NCI-H1105 treated with DMSO at 0.1 percent for 48 hours (cell line): Measurements from ENCODE around the gene THRSP.
A peak's percentile ranks its signal among the peaks of the same experiment; 100 is the strongest.
"Not testable (repeated sequence)": the region's sequence is repeated elsewhere in the genome, so short reads cannot be mapped to it uniquely, and the experiment has no call there.

Source experiments
- DNase-seq: peaks from one replicate; lab custom pipeline; 2025; lab: John Stamatoyannopoulos, UW

THRSP gene

DNA sequence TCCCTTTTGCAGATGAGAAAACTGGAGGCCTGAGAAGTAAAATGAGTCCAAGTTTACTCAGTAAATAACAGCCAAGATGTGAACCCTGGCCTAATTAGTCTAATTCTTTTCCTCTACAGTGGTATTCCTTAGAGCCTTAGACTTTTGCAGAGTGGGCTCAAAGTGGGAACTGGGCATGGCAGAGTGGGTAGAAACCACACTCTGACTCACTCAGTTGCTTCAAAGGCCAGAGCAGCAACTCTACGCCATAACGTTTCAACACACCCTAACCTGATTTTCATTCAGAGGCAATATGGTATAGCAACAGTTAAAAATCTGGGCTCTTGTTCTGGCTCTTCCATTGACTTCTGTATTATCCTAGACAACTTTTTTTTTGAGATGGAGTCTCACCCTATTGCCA, 2.8 kb downstream of the THRSP start:
- no peak for DNase-seq

DNA sequence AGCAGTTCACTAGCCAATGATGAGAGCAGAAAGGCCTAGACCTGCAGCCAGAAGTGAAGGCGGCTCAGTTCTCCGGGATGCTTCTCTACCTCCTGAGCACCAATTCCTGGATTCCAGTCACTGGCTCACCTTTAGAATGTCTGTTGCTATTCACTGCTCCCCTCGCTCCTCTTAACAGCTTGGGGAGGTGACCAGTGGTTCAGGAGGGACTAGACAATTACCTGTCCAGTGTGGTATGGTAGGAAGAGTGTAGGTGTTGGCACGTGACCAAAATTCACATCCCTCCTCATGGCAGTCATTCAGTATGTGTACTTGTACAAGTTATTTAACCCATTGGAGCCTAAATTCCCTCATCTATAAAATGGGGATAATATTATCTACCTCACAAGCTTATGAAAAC, 4.0 kb downstream of the THRSP start:
- no peak for DNase-seq

DNA sequence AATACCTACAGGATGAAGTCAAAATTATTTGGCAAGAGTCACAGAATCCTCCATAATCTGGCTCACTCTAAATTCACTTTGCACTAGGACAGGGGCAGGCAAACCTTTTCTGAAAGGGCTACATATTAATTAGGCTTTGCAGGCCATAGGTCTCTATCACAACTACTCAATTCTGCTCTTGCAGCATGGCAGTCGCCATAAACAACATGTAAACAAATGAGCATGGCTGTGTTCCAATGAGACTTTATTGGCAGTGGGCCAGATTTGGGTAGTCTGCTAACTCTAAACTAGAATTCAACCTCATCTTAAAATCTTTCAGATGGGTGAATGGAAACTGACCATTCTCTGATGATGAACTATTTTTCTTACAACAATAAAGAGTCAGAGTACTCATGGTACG, 5.8 kb downstream of the THRSP start:
- DNase-seq, result peak; percentile 86

DNA sequence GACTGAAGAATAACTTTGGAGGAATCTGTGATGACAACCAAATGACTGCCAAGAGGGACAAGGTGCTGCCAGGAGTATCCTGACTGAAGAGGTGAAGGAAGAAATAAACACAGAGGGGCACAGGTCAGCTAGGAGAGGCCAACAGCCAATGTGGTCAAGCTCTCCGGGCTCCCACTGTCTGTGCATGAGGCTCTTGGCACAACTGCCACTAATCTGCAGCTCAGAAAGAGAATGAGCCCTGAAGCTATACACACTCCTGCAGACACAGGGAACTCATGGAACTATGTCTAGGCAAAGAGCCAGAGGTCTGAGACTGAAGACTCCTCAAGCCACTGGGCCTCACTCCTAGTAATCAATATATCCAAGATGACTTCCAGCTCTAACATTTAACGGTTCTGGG, 7.0 kb downstream of the THRSP start:
- no peak for DNase-seq

DNA sequence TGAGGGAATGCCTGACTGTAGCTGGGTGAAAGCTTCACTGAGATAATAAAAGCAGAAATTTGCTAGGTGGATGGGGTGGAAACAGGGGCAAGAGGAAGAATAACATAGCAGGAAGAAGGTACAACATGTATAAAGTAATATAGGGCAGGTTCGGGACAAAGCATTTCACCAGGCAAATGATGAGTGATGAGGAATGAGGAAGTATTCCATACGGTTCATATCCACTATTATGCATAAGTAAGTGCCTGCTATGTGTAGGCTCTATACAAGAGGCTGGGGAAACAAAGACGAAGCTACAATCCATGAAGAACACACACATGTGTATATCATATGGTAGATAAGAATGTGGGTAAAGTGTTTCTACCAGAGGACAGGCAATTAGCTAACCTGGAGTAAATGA, 8.1 kb downstream of the THRSP start:
- DNase-seq, result no peak

DNA sequence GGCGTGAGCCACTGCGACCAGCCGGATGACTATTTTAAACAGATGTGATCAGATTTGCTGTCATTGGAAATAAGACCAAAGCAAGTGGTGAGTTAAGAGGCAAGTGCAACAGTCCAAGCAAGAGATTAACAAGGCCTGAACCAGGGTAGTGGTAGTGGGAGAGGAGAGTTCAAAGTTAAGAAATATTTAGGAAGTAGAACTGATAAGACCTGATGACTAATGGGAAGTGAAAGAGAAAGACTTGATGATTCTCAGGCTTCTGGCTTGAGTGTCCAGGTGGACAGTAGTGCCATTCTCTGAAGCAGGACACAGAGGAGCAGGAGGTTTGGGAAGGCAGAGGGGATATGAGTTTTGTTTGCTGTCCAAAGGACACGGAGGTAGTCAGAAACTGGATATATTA, 8.8 kb downstream of the THRSP start:
- no peak for DNase-seq

DNA sequence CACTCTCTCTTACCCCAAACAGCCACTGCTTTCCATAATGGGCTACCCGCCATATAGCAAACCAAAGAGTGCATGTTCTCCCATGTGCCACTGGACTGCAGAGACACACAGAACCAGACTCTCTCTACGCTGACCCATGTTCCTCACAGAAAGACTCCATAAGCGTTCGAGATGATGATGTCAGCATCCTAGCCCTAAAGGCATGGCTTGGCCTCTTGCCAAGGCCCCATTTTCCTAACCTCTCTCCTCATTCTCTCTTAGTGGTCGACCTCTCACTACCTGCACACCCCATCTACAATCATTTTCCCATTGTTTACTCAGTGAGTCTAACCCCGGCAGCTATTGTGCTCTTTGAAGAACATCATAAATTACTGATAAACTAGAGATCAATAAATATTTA, 11.1 kb downstream of the THRSP start:
- peak; percentile 8 for DNase-seq

DNA sequence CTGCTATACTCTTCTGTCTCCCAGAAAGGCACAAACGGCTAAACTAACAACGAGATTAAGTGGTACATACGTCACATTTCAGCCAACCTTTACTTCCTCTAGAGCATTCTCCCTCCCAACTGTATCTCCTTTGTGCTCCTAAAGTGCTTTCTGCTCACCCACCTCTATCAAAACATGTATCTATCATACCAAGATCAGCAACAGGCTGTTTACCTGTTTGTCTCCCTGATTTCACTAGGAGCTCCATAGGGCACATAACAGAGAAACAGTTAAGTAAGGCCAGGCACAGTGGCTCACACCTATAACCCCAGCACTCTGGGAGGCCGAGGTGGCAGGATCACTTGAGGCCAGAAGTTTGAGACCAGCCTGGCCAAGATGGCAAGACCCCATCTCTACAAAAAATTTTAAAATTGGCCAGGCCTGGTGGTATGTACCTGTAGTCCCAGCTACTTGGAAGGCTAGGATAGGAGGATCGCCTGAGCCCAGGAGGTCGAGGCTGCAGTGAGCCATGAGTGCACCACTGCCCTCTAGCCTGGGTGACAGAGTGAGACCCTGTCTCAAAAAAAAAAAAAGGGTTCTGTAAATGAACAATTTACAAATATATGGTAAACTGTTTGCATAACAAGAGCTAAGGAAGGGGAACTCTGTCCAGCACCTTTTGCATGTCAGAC, 13.2 kb downstream of the THRSP start:
- DNase-seq, result no peak

DNA sequence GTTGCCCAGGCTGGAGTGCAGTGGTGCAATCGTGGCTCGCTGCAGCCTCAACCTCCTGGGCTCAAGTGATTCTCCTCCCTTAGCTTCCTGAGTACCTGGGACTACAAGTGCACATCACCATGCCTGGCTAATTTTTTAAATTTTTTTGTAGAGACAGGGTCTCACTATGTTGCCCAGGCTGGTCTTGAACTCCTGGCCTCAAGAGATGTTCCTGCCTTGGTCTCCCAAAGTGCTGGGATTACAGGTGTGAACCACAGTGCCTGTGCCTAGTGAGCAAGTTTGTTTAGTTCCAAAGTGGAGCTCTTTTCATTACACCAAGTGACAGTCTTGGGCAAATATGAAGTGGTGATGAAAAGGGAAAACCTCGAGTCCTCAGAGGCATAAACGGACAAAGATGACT, 13.9 kb downstream of the THRSP start:
- DNase-seq, result not testable (repeated sequence)

DNA sequence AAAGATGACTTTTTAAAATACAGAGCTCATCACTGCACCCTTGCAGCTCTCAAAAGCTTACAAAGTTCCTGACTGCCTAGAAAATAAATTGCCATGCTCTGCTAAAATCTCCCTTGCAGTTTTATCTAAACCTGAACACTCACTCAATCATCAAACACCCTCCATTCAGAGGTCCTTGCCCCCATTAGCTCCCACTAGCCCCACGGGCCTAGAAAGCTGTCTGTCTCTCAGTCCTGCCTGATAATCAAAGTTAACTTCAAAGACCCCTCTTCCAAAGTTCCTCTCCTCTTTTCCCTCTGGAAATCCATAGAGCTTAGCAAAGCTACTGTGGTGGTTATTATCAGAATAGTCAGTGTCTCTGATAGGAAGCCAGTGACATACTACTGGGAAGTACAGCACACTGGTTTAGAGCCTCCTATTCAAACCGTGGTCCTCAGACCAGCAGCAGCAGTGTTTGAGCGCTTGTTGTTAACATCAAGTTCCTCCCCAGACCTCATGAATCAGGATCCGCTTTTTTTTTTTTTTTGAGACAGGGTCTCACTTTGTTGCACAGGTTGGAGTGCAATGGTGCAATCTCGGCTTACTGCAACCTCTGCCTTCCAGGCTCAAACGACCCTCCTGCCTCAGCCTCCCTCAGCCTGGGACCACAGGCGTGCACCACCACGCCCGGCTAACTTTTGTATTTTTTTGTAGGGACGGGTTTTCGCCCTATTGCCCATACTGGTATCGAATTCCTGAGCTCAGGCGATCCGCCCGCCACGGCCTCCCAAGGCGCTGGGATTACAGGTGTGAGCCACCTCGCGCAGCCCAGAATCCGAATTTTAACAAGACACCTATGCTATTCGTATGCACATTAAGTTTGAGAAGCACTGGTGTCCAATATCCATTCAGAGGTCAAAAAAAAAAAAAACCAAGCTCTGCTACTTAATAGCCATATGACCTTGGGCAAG, 14.8 kb downstream of the THRSP start:
- DNase-seq, result no peak

DNA sequence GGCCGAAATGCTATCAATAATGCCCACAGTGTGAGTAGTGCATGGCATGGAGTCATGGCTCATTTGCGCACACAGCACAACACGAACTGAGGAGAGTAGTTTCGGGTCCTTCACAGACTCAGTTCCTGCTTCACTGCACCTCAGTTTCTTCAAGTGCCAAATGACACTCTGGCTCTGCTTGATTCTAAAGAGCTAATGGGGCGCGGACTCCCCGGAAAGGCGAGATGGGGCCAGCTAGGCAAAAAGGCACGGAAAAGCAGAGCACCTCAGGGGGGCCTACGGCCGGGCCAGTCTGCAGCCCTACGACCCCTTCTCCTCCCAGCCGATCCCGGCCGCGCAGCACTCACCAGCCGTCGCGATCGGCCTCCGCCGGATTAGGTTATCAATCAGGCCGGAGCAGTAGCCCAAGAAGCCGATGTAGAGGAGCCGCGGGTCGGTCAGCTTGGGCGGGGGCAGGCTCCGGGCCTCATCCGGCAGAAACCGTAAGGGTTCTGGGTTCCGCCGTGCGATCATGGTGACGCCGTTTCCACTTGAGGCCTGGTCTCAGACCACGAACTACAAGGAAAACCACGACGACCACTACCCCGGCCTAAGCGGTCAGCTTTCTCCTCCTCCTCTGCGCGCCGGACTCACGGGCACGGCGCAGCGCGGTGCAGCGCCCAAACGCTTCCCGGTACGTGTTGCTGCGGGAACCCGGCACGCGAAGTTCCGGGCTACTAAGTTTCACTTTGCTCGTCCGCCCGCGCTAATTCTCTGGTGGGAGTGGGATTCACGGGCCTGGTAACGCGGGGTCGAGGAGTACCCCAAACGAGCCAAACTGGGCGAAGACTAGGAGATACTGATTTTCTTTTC, 15.8 kb downstream of the THRSP start, which contains the start of gene NDUFC2:
TSS of gene NDUFC2 (minus strand) at position 631 of the 852 bp plus-strand sequence. CDS start at position 513, 118 bp downstream.
- DNase-seq, result peak; percentile 83

DNA sequence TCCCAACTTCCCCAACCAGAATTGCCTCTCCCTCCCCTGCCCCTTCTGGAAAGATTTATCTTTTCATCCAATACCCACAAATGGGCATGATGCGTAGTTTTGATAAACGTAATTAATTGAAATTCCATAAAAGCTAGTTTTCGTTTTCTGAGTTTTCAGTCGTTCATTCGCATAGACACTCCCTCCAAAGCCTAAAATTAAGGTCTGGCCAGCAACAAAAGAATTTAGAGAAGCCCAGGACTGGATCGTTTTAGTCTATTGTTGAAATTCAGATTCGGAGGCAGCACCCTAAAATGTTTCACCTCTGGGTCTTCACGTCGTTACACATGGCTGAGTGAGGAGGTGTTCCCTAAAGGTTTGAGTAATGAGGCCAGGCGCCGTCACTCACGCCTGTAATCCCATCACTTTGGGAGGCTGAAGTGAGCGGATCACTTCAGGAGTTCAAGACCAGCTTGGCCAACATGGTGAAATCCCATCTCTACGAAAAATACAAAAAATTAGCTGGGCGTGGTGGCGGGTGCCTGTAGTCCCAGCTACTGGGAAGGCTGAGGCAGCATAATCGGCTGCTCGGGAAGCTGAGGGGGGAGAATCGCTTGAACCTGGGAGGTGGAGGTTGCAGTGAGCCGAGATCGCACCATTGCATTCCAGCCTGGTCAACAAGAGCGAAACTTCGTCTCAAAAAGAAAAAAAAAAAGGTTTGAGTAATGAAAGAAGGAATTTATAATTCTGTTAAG, 16.6 kb downstream of the THRSP start:
- DNase-seq, result no peak

DNA sequence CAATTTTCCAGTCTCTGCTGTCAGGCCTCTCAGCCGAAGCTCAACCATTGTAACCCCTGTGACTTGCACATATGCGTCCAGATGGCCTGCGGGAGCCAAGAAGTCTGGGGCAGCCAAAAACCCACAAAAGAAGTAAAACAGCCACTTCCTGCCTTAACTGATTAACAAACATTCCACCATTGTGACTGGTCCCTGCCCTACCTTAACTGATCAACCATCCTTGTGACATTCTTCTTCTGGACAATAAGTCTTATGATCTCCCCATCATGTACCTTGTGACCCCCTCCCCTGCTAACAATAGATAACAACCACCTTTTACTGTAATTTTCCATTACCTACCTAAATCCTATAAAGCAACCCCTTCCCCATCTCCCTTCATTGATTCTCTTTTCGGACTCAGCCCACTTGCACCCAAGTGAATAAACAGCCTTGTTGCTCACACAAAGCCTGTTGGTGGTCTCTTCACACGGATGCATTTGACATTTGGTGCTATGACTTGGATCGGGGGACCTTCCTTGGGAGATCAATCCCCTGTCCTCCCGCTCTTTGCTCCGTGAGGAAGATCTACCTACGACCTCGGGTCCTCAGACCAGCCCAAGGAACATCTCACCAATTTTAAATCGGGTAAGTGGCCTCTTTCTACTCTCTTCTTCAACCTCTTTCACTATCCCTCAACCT, 17.3 kb downstream of the THRSP start:
- DNase-seq, result no peak

DNA sequence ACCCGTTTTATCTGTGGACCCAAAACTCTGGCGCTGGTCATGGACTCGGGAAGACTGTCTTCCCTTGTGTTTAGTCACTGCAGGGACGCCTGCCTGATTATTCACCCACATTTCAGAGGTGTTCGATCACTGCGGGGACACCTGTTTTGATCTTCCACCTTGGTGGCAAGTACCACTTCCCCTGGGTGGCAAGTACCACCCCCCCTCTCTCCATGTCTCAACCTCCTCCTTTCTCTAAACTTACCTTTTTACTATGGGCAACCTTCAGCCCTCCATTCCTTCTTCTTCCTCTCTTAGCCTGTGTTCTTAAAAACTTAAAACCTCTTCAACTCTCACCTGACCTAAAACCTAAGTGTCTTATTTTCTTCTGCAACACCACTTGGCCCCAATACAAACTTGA, 17.9 kb downstream of the THRSP start:
- no peak for DNase-seq

DNA sequence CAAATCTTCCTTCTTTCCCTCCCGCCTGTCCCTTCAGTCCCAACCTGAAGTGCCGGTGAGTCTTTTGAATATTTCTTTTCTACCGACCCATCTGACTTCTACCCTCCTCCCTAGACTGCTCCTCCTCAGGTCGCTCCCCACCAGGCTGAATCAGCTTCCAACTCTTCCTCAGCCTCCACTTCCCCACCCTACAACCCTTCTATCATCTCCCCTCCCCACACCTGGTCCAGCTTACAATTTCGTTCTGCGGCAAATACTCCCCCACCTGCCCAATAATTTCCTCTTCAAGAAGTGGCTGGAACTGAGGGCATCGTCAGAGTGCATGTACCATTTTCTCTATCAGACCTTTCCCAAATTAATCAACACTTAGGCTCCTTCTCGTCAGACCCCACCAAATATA, 18.5 kb downstream of the THRSP start:
- no peak for DNase-seq

DNA sequence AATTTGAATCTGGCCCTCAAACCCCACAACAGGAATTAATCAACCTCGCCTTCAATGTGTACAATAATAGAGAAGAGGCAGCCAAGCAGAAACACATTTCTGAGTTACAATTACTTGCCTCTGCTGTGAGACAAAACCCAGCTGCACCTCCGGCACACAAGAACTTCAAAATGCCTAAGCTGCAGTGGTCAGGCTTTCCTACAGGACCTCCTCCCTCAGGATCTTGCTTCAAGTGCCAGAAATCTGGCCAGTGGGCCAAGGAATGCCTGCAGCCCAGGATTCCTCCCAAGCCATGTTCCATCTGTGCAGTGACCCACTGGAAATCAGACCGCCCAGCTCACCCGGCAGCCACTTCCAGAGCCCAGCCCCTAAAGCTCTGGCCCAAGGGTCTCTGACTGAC, 19.4 kb downstream of the THRSP start:
- DNase-seq, result no peak

DNA sequence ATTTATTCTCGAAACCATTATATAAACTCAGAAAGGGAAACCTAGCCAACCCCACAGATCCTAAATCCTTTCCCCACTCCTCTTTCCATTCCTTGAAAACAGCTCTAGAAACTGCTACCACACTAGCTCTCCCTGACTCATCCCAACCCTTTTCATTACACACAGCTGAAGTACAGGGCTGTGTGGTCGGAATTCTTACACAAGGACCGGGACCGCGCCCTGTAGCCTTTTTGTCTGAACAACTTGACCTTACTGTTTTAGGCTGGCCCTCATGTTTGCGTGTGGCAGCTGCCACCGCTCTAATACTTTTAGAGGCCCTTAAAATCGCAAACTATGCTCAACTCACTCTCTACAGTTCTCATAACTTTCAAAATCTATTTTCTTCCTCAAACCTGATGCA, 20.8 kb downstream of the THRSP start:
- DNase-seq, result not testable (repeated sequence)

DNA sequence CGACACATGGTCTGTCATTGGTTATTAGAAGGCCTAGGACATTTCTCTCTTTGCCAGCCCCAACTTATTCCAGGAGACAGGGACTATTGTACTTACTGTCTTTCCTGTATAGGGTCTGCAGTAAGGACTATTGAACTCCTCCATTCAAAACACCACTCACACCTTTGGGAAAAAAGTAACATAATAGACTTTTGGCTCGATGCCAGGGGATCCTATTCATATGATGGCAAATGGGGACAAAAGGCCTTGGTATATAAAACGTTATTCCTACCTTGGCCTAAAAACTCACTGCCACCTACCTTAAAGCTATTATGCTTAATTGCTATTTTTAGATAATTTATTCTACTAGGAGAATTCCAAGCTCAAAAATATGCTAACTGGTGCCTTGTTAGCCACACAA, 22.3 kb downstream of the THRSP start:
- peak; percentile 46 for DNase-seq

DNA sequence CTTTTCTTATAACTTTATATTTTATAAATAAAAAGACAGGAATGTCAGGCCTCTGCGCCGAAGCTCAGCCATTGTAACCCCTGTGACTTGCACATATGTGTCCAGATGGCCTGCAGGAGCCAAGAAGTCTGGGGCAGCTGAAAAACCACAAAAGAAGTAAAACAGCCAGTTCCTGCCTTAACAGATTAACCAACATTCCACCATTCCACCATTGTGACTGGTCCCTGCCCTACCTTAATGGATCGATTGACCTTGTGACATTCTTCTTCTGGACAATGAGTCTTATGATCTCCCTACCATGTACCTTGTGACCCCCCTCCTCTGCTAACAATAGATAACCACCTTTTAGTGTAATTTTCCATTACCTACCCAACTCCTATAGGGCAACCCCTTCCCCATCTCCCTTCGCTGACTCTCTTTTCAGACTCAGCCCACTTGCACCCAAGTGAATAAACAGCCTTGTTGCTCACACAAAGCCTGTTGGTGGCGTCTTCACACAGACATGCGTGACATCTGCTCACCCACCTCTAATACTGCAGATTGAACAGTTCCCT, 22.9 kb downstream of the THRSP start:
- not testable (repeated sequence) for DNase-seq

DNA sequence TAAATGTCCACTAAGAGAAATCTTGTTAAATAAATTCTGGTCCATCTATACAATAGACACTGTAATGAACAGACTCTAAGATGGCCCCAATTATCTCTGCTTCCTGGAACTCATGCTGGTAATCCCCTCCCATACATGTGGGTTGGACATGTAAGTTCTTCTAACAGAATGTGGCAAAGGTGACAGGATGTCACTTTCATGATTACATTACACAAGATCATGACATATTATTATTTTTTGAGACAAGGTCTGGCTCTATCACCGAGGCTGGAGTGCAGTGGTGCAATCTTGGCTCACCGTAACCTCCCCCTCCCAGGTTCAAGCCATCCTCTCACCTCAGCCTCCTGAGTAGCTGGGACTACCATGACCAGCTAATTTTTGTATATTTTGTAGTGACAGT, 30.6 kb downstream of the THRSP start:
- DNase-seq, result no peak
